ENCODE data around the gene CNGB1.
"Not testable (repeated sequence)": the region's sequence is repeated elsewhere in the genome, so short reads cannot be mapped to it uniquely, and the experiment has no call there.

Gene CNGB1

GRCh38 chr16:57897996-57898395 lies 72.9 kb downstream of the CNGB1 start:
- no peak overlapping the region for H3K27ac ChIP-seq (ENCODE audit: low read depth, low read length, poor library complexity, severe bottlenecking)
- no peaks in the 10 kb centered on the region for H3K27me3 ChIP-seq (ENCODE audit: insufficient read depth, low read length)
- no peaks in the 10 kb centered on the region for H3K9me3 ChIP-seq (ENCODE audit: low read length)
- no peaks in the 10 kb centered on the region for H3K9me2 ChIP-seq (ENCODE audit: low read depth, low read length)
- H4K20me1 ChIP-seq (ENCODE audit: insufficient read depth, low read length) = no peaks in the 10 kb centered on the region
- no peaks in the 10 kb centered on the region for H3F3A ChIP-seq (ENCODE audit: insufficient read depth, low read length)
- H3K9ac ChIP-seq (ENCODE audit: low read length) = no peak overlapping the region
- no peak overlapping the region for H2AFZ ChIP-seq (ENCODE audit: low read length)
- TF ChIP-seq EZH2 (IDR thresholded peaks at IDR 0.05; ENCODE audit: borderline replicate concordance, low read length) (no peak), CTCF (IDR thresholded peaks at IDR 0.05; ENCODE audit: low read length) (no peak)
- no peaks in the 10 kb centered on the region for H3K36me3 ChIP-seq (ENCODE audit: insufficient read depth, low read length)
- no peak overlapping the region for H3K4me2 ChIP-seq (ENCODE audit: low read length)
- H3K4me1 ChIP-seq (ENCODE audit: insufficient read depth, low read length, severe bottlenecking) = peaks cover 5% of the 10 kb centered on the region
- no peaks in the 10 kb centered on the region for H3K79me2 ChIP-seq (ENCODE audit: insufficient read depth, low read length)
- H3K4me3 ChIP-seq (ENCODE audit: low read depth, low read length, poor library complexity, severe bottlenecking) = no peak overlapping the region

- H3K4me3 ChIP-seq (ENCODE audit: low read depth, low read length, poor library complexity, severe bottlenecking) = no peak overlapping the region
- H3K4me1 ChIP-seq (ENCODE audit: insufficient read depth, low read length, severe bottlenecking) = peaks cover 5% of the 10 kb centered on the region
- H3K9ac ChIP-seq (ENCODE audit: low read length) = no peak overlapping the region
- H3K27ac ChIP-seq (ENCODE audit: low read depth, low read length, poor library complexity, severe bottlenecking) = no peak overlapping the region
- H3K27me3 ChIP-seq (ENCODE audit: insufficient read depth, low read length) = no peaks in the 10 kb centered on the region
- no peaks in the 10 kb centered on the region for H3F3A ChIP-seq (ENCODE audit: insufficient read depth, low read length)
- no peaks in the 10 kb centered on the region for H3K79me2 ChIP-seq (ENCODE audit: insufficient read depth, low read length)
- no peak overlapping the region for H3K4me2 ChIP-seq (ENCODE audit: low read length)
- no peak overlapping the region for H2AFZ ChIP-seq (ENCODE audit: low read length)
- TF ChIP-seq EZH2 (IDR thresholded peaks at IDR 0.05; ENCODE audit: borderline replicate concordance, low read length) = no peak
- TF ChIP-seq CTCF (IDR thresholded peaks at IDR 0.05; ENCODE audit: low read length) = no peak
- H4K20me1 ChIP-seq (ENCODE audit: insufficient read depth, low read length) = no peaks in the 10 kb centered on the region
- no peaks in the 10 kb centered on the region for H3K9me3 ChIP-seq (ENCODE audit: low read length)
- H3K9me2 ChIP-seq (ENCODE audit: low read depth, low read length) = no peaks in the 10 kb centered on the region
- H3K36me3 ChIP-seq (ENCODE audit: insufficient read depth, low read length) = no peaks in the 10 kb centered on the region
Observed at GRCh38 chr16:57897053-57897784, 73.7 kb downstream of the CNGB1 start.

- not testable (repeated sequence) for H4K20me1 ChIP-seq (ENCODE audit: insufficient read depth, low read length); H3K9me3 ChIP-seq (ENCODE audit: low read length); H3K79me2 ChIP-seq (ENCODE audit: insufficient read depth, low read length); H3K27ac ChIP-seq (ENCODE audit: low read depth, low read length, poor library complexity, severe bottlenecking); H3K36me3 ChIP-seq (ENCODE audit: insufficient read depth, low read length); H2AFZ ChIP-seq (ENCODE audit: low read length); H3K4me1 ChIP-seq (ENCODE audit: insufficient read depth, low read length, severe bottlenecking); H3K4me3 ChIP-seq (ENCODE audit: low read depth, low read length, poor library complexity, severe bottlenecking); H3K9me2 ChIP-seq (ENCODE audit: low read depth, low read length); H3K9ac ChIP-seq (ENCODE audit: low read length); H3K27me3 ChIP-seq (ENCODE audit: insufficient read depth, low read length); H3F3A ChIP-seq (ENCODE audit: insufficient read depth, low read length); H3K4me2 ChIP-seq (ENCODE audit: low read length)
Observed at GRCh38 chr16:57895081-57895547, 75.8 kb downstream of the CNGB1 start.

Measured in OCI-LY1 (cell line).